Measurements from ENCODE around the gene VCL. TPM values are rescaled to one million over a fixed set of nuclear protein-coding genes. Genes with fewer than 3 reads are reported as not detected.

VCL gene
- total RNA-seq: 100 to 1,000 TPM; 179 to 451 (median 305) TPM
- polyA plus RNA-seq: 10 to 100 TPM in 1 of 3 donors, 1 to 10 TPM in 2; 6.2 to 47.4 (median 6.6) TPM

DNA sequence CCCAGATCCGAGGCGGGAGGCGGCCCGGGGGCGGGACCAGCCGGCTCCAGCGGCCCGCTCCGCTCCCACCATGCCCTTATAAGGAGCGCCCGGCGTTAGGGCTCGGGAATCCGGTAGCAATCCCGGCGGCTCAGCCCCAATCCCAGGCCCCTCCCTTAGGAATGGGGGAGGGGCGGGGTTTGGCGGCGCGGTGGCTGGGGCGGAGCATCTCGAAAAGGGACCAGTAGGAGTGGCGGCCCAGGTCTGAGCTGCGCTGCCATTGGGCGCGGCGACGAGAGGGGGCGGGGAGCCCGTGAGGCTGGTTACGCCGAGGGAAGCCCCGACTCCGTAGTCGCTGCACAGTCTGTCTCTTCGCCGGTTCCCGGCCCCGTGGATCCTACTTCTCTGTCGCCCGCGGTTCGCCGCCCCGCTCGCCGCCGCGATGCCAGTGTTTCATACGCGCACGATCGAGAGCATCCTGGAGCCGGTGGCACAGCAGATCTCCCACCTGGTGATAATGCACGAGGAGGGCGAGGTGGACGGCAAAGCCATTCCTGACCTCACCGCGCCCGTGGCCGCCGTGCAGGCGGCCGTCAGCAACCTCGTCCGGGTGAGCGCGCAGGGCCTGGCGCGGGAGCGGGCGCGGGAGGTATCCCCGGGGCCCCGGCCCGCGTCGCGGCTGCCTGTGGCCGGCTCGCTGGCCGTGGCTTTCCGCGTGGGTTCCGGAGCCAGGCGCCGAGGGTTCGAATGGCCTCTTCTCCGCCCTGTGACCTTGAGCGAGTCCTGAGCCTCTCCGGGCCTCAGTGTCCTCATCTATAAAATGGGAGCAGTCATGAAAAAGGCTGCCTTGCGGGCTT is at the start of gene VCL:
Gene VCL (plus strand): TSS at position 330 of the 836 bp plus-strand sequence. CDS start 92 bp downstream, at position 422.
- Histone ChIP-seq H3K36me3 (no peaks in the 10 kb centered on the region), H3K4me1 (peaks cover 0 to 43% (median 37%) of the 10 kb centered on the region in 4 donors), H3K27ac (peak within 1 kb of the TSS; percentile 96 to 100 (median 98)), H3K4me3 (peak within 1 kb of the TSS; percentile 76 to 100 (median 92)), H3K27me3 (no peaks in the 10 kb centered on the region), H3K9me3 (no peaks in the 10 kb centered on the region)
- peak; percentile 99 for DNase-seq
- WGBS, 2 donors: 0% methylated on average over 92 of the region's 92 CpGs
- TF ChIP-seq CTCF (IDR thresholded peaks at IDR 0.05): peak in 1 of 4 experiments; percentile 18
- peak; percentile 99 to 100 (median 100) for TF ChIP-seq POLR2AphosphoS5 (IDR thresholded peaks at IDR 0.05)
- TF ChIP-seq EP300 (IDR thresholded peaks at IDR 0.05): peak in 1 of 4 donors; percentile 4
- TF ChIP-seq POLR2A (IDR thresholded peaks at IDR 0.05): peak; percentile 99 to 100
- intact Hi-C loops (cut with DNase I): loop anchor here (2.0 to 5.0 kb wide), 3 partner anchors 31 to 111 kb away; no protein-coding TSS in a partner anchor

DNA sequence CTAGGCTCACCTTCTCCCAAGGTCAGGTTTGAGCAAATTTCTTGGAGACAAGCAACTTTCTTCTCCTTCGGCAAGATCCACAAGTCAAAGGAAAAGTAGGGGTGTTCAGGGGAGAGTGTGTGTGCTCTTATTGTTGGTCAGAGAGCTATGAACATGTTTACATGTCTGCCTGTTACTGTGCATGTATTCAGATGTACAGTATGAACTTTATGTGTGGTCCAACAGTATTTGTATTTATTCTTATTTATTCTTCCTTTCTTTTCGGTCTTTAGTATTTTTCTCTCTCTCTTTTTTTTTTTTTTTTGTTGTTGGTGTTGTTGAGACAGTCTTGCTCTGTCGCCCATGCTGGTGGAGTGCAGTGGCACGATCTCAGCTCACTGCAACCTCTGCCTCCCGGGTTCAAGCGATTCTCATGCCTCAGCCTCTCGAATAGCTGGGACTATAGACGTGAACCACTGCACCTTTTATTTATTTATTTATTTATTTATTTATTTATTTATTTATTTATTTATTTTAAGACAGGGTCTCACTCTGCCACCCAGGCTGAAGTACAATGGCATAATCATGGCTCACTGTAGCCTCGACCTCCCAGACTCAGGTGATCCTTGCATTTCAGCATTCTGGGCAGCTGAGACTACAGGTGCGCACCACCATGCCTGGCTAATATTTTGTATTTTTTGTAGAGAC is 48.8 kb upstream of the VCL start:
- intact Hi-C loops (cut with DNase I): no loop called here
- 91 to 95% methylated on average over 10 of the region's 10 CpGs for WGBS, 2 donors

DNA sequence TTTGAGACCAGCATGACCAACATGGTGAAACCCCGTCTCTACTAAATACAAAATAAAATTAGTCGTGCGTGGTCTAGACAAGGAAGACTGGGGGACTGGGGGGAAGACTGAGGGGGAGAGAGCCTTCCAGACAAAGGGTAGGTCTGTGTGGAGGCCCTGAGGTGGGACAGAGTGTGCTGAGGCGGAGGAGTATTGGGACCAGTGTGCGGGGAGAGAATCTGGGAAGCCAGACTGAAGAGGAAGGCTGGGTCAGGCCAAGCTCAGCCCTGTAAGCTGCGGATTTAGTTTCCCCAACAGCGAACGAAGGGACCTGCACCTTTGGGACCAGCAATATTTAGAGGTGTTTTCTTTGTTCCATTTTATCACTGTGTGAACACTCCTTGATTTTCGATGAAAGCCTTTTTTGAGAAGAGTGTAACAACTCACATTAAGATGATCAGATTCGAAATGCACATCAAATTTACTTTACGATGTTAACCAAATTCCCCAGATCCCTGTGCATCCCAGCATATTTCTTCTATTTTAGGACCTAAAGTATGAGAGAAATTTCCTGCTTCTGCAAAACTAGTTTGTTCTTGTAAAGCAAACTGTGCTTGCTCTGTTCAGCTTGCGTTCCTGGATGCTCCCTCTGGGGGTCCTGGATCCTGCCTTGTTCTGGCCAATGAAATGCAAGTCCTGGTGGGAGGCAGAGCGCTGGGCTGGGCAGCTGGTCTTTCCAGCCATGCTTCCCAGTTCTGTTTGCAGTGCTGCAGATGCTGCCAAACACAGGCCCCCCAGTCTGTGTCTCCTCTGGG is 47.6 kb upstream of the VCL start:
- H3K9me3 ChIP-seq: no peaks in the 10 kb centered on the region

More for the DNA sequence above, 48.8 kb upstream of the VCL start:
- Histone ChIP-seq H3K36me3 (no peaks in the 10 kb centered on the region), H3K27ac (no peak overlapping the region), H3K4me1 (no peaks in the 10 kb centered on the region), H3K4me3 (no peak overlapping the region), H3K27me3 (no peaks in the 10 kb centered on the region), H3K9me3 (no peaks in the 10 kb centered on the region)
- no peak for TF ChIP-seq EP300 (IDR thresholded peaks at IDR 0.05)
- TF ChIP-seq POLR2A (IDR thresholded peaks at IDR 0.05): no peak
- no peak for TF ChIP-seq CTCF (IDR thresholded peaks at IDR 0.05)
- TF ChIP-seq POLR2AphosphoS5 (IDR thresholded peaks at IDR 0.05): no peak
- peak; percentile 15 for DNase-seq

More for the DNA sequence above, 47.6 kb upstream of the VCL start:
- peak; percentile 41 for DNase-seq
- intact Hi-C loops (cut with DNase I): no loop called here
- no peak overlapping the region for H3K27ac ChIP-seq
- no peaks in the 10 kb centered on the region for H3K36me3 ChIP-seq
- H3K27me3 ChIP-seq: no peaks in the 10 kb centered on the region
- WGBS, 2 donors: 87 to 91% methylated on average over 13 of the region's 13 CpGs
- no peaks in the 10 kb centered on the region for H3K4me1 ChIP-seq
- TF ChIP-seq POLR2AphosphoS5 (IDR thresholded peaks at IDR 0.05) (no peak), POLR2A (IDR thresholded peaks at IDR 0.05) (no peak), CTCF (IDR thresholded peaks at IDR 0.05) (no peak), EP300 (IDR thresholded peaks at IDR 0.05) (no peak)
- H3K4me3 ChIP-seq: no peak overlapping the region
